HG02943 (cell line): ENCODE data around the gene SLC35F5.
"Not testable (repeated sequence)": the region's sequence is repeated elsewhere in the genome, so short reads cannot be mapped to it uniquely, and the experiment has no call there.

Experiments used
- ATAC-seq: cut with Tn5 transposase; IDR thresholded peaks from one replicate; pipeline ENCODE4 v1.9.1; 2021; ENCODE audit warnings: mild to moderate bottlenecking, low read depth, moderate library complexity; ENCODE audit not compliant: unreplicated experiment

The SLC35F5 gene

GRCh38 chr2:113698892-113699447 is 57.5 kb downstream of the SLC35F5 start:
- no peak for ATAC-seq

DNA sequence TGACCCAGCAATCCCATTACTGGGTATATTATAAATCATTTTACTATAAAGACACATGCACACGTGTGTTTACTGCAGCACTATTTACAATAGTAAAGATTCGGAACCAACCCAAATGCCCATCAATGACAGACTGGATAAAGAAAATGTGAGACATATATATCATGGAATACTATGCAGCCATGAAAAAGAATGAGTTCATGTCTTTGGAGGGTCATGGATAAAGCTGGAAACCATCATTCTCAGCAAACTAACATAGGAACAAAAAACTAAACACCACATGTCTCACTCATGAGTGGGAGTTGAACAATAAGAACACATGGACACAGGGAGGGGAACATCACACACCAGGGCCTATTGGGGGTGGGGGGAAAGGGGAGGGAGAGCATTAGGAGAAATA is 58.2 kb downstream of the SLC35F5 start:
- ATAC-seq, result not testable (repeated sequence)

DNA sequence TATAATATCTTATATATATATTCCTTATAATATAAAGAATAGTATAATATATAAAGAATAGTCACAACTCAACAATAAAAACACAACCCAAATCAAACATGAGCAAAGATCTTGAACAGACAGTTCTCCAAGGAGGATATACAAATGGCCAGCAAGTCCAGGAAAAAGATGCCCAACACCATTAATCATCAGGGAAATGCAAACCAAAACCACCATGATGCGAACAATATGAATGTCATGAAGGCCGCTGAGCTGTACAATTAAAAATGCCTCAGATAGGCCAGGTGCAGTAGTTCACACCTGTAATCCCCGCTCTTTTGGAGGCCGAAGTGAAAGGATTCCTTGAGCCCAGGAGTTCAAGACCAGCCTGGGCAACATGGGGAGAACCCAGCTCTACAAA is 58.9 kb downstream of the SLC35F5 start:
- ATAC-seq, result no peak

DNA sequence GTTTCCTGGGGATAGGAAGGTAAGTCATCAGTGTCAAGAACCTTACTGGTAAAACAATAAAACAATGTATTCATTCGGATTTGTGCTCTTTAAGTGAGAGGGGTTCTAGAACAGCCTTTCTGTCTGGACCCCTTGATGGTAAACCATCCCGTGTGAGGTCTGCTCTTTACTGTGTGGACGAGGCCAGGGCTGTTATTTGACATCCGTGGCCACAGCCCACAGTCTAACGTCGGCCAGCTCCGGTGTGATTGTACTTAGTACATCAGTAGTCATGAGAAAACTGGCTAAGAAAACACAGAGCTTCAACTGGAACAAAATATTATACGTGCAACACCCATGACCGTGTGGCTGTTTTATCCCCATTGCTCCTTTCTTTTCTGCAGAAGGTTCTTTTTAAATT is 62.0 kb downstream of the SLC35F5 start:
- no peak for ATAC-seq

DNA sequence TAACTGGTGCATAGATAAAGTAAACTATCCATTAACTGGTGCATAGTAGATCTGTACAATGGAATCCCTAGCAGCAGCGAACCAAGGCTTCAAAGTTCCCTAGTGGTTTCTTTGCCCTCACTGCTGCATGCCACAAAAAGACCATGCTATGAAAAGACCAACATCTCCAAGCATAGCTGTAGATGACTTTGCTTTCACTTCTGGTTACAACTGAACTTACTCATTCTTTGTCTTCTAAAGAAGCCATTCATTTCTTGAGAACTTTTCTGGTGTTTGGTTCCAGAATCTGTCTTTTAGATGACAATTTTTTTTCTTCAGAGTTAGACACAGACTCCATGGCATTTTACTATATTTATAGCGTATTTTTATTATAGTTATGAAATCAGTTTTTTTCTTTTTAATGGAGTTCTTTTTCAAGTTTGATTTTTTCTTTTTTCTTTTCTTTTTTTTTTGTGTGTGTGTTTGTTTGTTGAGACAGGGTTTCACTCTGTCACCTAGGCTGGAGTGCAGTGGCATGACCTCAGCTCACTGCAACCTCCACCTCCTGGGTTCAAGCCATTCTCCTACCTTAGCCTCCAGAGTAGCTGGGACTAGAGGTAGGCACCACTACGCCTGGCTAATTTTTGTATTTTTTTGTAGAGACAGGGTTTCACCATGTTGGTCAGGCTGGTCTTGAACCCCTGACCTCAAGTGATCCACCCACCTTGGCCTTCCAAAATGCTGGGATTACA is 63.6 kb downstream of the SLC35F5 start:
- peak; percentile 80 for ATAC-seq

DNA sequence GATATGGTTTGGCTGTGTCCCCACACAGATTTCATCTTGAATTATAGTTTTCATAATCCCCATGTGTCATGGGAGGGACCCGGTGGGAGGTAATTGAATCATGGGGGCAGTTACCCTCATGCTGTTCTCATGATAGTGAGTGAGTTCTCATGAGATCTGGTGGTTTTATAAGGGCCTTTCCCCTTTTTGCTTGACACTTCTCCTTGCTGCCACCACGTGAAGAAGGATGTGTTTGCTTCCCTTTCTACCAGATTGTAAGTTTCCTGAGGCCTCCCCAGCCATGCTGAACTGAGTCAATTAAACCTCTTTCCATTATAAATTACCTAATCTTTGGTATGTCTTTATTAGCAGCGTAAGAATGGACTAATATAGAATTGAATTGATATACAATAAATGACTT is 65.6 kb downstream of the SLC35F5 start:
- not testable (repeated sequence) for ATAC-seq

GRCh38 chr2:113686537-113686936 is 69.9 kb downstream of the SLC35F5 start:
- ATAC-seq, result no peak

- no peak for ATAC-seq
These were observed 71.0 kb downstream of the SLC35F5 start for GRCh38 chr2:113685471-113685870.

GRCh38 chr2:113679457-113679856 is 77.0 kb downstream of the SLC35F5 start:
- no peak for ATAC-seq

DNA sequence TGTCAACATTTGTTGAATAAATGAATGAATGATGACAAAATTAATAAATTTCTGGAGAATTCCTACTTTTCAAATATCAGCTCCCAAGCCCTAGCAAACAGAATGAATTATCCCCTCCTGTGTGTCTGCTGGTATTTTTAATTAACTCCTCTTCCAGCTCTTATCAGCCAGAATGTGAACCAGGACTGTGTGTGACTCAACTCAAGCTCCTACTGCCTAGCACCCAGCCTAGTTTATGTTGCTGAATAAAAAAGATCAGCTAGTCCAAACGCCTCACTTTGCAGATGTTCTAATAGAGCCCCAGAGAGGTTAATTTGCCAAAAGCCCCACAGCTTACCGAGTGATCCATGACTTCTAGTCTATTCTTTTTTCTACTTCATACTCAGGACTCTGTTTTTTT is 79.1 kb downstream of the SLC35F5 start:
- ATAC-seq, result no peak

DNA sequence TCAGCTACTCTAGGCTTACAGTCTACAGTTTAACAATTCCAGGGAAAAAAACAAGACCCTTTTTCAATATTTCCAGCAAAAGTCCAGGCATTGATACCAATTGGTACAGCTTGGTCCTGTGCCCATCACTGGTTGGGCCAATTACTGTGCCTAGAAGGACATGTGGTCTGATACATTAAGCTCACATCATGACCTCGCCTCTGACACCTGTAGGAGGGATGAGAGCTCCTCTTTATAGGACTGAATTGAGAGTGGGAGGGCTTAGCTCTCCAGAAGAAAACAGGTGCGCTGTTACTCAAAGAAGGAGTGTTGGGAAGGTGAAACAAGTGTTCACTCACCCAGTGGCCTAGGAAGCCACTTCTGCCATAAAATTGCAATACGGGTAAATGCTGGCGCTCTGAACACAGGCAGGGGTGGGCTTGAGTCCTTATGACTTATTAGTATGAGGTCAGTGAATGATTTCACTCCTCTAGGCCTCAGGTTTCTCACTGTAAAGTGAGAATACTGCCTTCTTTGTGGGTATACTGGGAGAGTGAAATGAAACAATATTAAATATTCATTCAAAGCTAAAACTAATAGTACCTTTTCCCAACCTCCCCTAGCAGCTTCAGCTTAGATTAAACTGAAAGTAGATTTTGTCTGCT is 79.7 kb downstream of the SLC35F5 start:
- no peak for ATAC-seq

DNA sequence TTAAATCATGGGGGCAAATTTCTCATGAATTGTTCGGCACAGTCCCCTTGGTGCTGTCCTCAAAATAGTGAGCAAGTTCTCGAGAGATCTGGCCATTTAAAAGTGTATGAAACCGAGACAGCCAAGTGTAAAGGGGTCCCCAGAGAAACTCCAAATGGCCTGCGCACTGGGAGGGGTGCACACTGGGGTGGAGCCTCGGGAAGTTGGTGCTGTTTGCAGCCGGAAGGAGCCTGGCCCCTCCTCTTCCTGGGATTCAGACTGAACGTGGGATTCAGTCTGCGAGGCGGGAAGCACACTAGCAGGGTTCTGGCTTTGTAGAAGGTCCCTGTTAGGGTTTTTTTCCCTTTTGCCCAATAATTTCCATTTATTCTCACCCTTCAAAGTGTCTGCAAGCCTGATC is 80.6 kb downstream of the SLC35F5 start:
- no peak for ATAC-seq

GRCh38 chr2:113672326-113672932 is 84.0 kb downstream of the SLC35F5 start:
- ATAC-seq, result no peak

DNA sequence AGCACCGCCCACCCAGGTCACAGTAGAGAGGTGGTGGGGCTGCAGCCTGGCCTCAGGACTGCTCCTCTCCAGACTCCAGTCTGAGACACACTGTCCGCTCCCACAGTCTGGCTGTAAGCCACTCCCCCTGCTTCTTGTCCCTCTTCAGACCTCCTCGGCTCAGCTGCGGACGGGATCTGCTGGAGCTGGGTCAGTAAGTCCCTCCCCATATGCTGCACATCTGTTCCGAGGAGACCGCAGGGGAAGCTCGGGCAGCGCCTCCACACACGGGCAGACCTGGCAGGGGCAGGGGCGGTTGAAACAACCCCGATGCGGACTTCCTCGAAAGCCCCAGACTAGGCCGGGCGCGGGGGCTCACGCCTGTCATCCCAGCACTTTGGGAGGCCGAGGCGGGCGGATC is 87.4 kb downstream of the SLC35F5 start:
- ATAC-seq, result not testable (repeated sequence)

- not testable (repeated sequence) for ATAC-seq
These were observed 91.5 kb downstream of the SLC35F5 start for GRCh38 chr2:113664761-113665533.

- not testable (repeated sequence) for ATAC-seq
These were observed 93.0 kb downstream of the SLC35F5 start for GRCh38 chr2:113663285-113664060.
